ENCODE data around the gene FILIP1L. TPM values are rescaled to one million over a fixed set of nuclear protein-coding genes. Genes with fewer than 3 reads are reported as not detected.

The FILIP1L gene
- total RNA-seq, 4 donors from 2014 or later = 28.3 to 56.3 (median 43.2) TPM

GRCh38 chr3:99873269-99874102 is 240.8 kb downstream of the FILIP1L start:
- TF ChIP-seq CTCF (IDR thresholded peaks at IDR 0.05; ENCODE audit: low read depth) = no peak

DNA sequence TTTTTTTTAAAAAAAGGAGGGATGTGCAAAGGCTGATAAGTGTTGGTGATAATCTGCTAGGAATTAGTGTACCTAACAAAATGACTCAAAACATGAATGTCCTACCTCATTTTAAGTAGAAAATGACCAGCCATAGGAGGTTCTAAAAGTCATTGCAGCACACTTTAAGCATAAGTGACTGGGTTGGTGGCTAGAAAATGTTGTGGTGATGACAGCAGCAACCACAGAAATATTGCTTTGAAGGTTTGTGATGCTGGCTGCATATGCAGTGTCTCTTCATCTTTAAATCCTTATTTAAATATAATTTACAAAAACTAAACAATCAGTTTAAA is 241.4 kb downstream of the FILIP1L start:
- TF ChIP-seq CTCF (IDR thresholded peaks at IDR 0.05; ENCODE audit: low read depth) = no peak

GRCh38 chr3:99871231-99872045 is 242.9 kb downstream of the FILIP1L start:
- no peak for TF ChIP-seq CTCF (IDR thresholded peaks at IDR 0.05; ENCODE audit: low read depth)

DNA sequence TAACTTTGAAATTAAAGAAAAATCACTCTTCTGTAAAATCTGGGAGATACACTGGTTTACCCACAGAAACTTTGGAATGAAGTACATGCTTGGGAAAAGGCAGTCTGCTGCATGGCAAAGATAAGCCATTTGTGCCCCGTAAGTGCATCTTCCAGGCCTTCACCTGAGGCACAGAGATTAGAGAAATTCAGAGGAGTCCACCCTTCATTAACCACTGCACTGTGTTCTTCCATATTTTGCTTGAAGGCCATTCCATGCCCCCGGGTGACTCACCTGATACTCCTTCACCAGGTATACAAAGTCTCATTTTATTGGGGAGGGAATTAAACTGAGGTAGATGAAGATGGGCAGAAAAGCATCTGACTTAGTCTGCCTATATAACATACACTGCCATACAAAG is 243.6 kb downstream of the FILIP1L start:
- no peak for TF ChIP-seq CTCF (IDR thresholded peaks at IDR 0.05; ENCODE audit: low read depth)

- no peak for TF ChIP-seq CTCF (IDR thresholded peaks at IDR 0.05; ENCODE audit: low read depth)
Measured at GRCh38 chr3:99869621-99870020, 244.7 kb downstream of the FILIP1L start.

DNA sequence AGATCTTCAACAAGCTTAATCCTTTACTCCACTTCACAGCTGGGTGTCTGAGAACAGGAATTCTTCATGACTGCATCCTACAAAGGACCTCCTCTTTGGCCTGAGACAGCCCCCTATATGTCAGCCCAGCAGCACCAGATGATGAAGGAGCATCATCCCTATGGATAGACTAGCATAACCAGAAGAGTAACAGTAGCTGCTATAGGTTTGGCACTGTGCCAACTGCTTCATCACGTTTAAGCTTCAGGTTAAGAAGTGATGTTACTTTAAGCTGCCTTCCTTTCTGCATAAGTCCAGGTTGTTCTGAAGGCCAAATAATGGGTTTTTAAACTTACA is 246.0 kb downstream of the FILIP1L start:
- TF ChIP-seq CTCF (IDR thresholded peaks at IDR 0.05; ENCODE audit: low read depth) = no peak

GRCh38 chr3:99867594-99868310 is 246.5 kb downstream of the FILIP1L start:
- no peak for TF ChIP-seq CTCF (IDR thresholded peaks at IDR 0.05; ENCODE audit: low read depth)

All from subcutaneous adipose tissue (tissue), 4 donors.